MCF 10A (cell line): ENCODE measurements around the gene VAT1. TPM values are rescaled to one million over a fixed set of nuclear protein-coding genes. Genes with fewer than 3 reads are reported as not detected.

Experiments
- BruUV-seq: library from RNA; stranded (reverse); fragments of 400-500 nt; replicated peaks from 2 replicates; lab custom pipeline; 2021; lab: Mats Ljungman, UMichigan
- CTCF ChIA-PET: fragments of 300-600 bp; sonication (Branson Sonifier 250); formaldehyde crosslinking; extraction: SDS; loops from one replicate; lab custom pipeline; 2021; ENCODE audit warnings: antibody characterized with exemption, inconsistent platforms; lab: Yijun Ruan, JAX
- POLR2A ChIA-PET: fragments of 300-600, 350-650 bp; sonication (Branson Sonifier 250); formaldehyde crosslinking; extraction: SDS; loops from one replicate; lab custom pipeline; 2020; ENCODE audit warnings: antibody characterized with exemption, inconsistent platforms; lab: Yijun Ruan, JAX
- DNase-seq: peaks from one replicate; pipeline ENCODE4 v3.0.0-alpha.2; 2018; ENCODE audit not compliant: unreplicated experiment
- H3K27ac Mint-ChIP-seq: one replicate; pipeline ENCODE4 v1.8.0; 2022; ENCODE audit warnings: mild to moderate bottlenecking, low read depth, mixed read lengths; ENCODE audit not compliant: unreplicated experiment
- H3K27me3 Mint-ChIP-seq: one replicate; pipeline ENCODE4 v1.8.0; 2022; ENCODE audit warnings: mixed read lengths; ENCODE audit not compliant: insufficient read depth, unreplicated experiment
- H3K36me3 Mint-ChIP-seq: one replicate; pipeline ENCODE4 v1.8.0; 2022; ENCODE audit warnings: mild to moderate bottlenecking, moderate library complexity, mixed read lengths; ENCODE audit not compliant: insufficient read depth, unreplicated experiment
- H3K4me1 Mint-ChIP-seq: one replicate; pipeline ENCODE4 v1.8.0; 2022; ENCODE audit warnings: mixed read lengths; ENCODE audit not compliant: insufficient read depth, unreplicated experiment
- H3K4me3 Mint-ChIP-seq: one replicate; pipeline ENCODE4 v1.8.0; 2022; ENCODE audit warnings: mild to moderate bottlenecking, moderate library complexity, mixed read lengths; ENCODE audit not compliant: unreplicated experiment
- H3K9me3 Mint-ChIP-seq: one replicate; pipeline ENCODE4 v1.8.0; 2022; ENCODE audit warnings: mixed read lengths; ENCODE audit not compliant: unreplicated experiment
- intact Hi-C: fragments of 100-400 bp; cut with micrococcal nuclease; formaldehyde crosslinking; loops from 2 replicates; pipeline ENCODE4 v1.14.1; 2022
- total RNA-seq: library from RNA; stranded (reverse); gene quantifications from 2 replicates; pipeline ENCODE4 v1.2.3, GENCODE V29; 2022
- TF ChIP-seq, protein P1 (sequence below): fragments of 200-600 bp; IDR thresholded peaks from one replicate; pipeline ENCODE4 v1.8.0; 2022; ENCODE audit warnings: antibody characterized with exemption, mild to moderate bottlenecking; ENCODE audit not compliant: unreplicated experiment

The VAT1 gene
- total RNA-seq, 1 experiment from 2014 or later, result 61.0 TPM

DNA sequence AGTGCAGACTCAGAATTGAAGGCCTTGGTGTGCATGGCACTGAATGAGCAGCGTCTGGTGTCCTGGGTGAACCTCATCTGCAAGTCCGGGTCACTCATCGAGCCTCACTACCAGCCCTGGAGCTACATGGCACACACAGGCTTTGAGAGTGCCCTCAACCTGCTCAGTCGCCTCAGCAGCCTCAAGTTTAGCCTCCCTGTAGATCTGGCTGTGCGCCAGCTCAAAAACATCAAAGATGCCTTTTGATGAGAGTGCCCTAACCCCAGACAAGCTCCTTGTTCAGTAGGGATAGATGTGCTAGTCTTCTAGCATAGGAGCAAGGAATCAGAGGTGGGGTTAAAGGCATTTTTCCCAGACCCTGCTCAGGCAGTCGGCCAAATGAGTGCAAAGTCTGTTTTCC, 30.7 kb downstream of the VAT1 start:
- no peak overlapping the region for H3K4me3 Mint-ChIP-seq
- intact Hi-C loops, result no loop called here
- no peaks in the 10 kb centered on the region for H3K27me3 Mint-ChIP-seq
- H3K9me3 Mint-ChIP-seq, result no peaks in the 10 kb centered on the region
- DNase-seq, result no peak
- CTCF ChIA-PET, result interaction anchor here (0.7 to 1.3 kb wide), 2 partner anchors 63 to 149 kb away, joined by 3 read pairs; no protein-coding TSS in a partner anchor
- BruUV-seq, result TSS peak; percentile 2
- peaks cover 10% of the 10 kb centered on the region for H3K4me1 Mint-ChIP-seq
- TF ChIP-seq, protein P1, sequence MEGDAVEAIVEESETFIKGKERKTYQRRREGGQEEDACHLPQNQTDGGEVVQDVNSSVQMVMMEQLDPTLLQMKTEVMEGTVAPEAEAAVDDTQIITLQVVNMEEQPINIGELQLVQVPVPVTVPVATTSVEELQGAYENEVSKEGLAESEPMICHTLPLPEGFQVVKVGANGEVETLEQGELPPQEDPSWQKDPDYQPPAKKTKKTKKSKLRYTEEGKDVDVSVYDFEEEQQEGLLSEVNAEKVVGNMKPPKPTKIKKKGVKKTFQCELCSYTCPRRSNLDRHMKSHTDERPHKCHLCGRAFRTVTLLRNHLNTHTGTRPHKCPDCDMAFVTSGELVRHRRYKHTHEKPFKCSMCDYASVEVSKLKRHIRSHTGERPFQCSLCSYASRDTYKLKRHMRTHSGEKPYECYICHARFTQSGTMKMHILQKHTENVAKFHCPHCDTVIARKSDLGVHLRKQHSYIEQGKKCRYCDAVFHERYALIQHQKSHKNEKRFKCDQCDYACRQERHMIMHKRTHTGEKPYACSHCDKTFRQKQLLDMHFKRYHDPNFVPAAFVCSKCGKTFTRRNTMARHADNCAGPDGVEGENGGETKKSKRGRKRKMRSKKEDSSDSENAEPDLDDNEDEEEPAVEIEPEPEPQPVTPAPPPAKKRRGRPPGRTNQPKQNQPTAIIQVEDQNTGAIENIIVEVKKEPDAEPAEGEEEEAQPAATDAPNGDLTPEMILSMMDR, result no peak
- H3K27ac Mint-ChIP-seq, result no peak overlapping the region
- peaks cover 79% of the 10 kb centered on the region for H3K36me3 Mint-ChIP-seq
- POLR2A ChIA-PET, result interaction anchor here (1.0 kb wide), 2 partner anchors 10 to 11 kb away, joined by 3 read pairs; partner anchors contain the start of gene RUNDC1

DNA sequence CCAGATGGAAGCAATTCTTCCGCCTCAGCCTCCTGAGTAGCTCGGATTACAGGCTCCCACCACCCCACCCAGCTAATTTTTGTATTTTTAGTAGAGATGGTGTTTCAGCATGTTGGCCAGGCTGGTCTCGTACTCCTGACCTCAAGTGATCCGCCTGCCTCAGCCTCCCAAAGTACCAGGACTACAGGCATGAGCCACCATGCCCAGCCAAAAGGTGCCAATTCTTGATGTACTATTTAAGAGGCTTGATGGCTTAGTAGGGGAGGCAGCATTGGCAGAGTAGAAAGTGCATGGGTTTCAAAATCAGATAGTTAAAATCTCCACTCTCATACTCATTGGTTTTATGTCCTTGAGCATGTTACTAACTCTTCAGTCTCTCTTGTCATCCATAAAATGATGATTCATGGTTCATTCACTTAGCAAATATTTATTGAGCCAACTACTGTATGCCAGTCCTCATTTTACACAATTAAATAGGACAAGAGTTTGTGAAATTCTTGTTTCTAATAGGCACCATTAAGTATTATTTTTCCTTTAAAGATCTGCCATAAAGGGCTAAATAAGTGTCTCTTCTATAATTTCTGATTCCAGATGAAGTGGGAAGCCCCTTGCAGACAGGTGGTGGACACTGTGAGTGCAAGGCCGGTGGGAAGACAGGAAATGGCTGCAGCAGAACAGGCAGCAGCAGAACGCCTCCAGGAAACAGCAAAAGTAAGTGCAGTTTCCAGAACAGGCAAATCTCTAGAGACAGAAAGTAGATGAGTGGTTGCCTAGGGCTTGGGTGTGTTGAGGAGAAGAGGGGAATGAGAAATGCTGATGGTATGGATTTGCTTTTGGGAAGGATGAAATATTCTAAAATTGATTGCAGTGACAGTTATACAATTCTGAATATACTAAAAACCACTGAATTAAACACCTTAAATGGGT, 32.2 kb downstream of the VAT1 start:
- peaks cover 10% of the 10 kb centered on the region for H3K4me1 Mint-ChIP-seq
- intact Hi-C loops, result no loop called here
- CTCF ChIA-PET, result interaction anchor here (0.6 kb wide), 2 partner anchors 12 to 85 kb away, joined by 6 read pairs; no protein-coding TSS in a partner anchor
- H3K9me3 Mint-ChIP-seq, result no peaks in the 10 kb centered on the region
- H3K36me3 Mint-ChIP-seq, result peaks cover 94% of the 10 kb centered on the region
- TF ChIP-seq, protein P1, result no peak
- H3K27me3 Mint-ChIP-seq, result no peaks in the 10 kb centered on the region
- POLR2A ChIA-PET, result interaction anchor here (7.1 kb wide), 1 partner anchor 8 kb away, joined by 47 read pairs; the partner anchor contains the start of gene RPL27
- peak; percentile 35 for DNase-seq
- H3K4me3 Mint-ChIP-seq, result no peak overlapping the region
- H3K27ac Mint-ChIP-seq, result peak overlapping the region; percentile 27
- no TSS peak for BruUV-seq

DNA sequence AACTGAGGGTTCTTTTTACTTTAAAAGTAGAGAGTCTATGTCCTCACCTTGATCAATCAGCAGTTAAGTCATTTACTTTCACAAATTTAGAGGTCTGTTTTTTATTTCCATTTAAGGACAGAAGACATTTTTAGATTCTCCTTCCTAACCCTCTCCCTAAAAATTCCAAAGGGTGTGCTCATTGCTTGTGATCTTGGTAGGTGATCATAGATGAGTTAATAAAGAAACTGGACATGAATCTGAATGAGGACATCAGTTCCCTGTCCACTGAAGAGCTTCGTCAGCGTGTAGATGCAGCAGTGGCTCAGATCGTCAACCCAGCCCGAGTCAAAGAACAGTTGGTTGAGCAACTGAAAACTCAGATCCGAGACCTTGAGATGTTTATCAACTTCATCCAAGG, 33.0 kb downstream of the VAT1 start:
- DNase-seq, result no peak
- POLR2A ChIA-PET, result interaction anchor here (7.1 kb wide), 1 partner anchor 8 kb away, joined by 47 read pairs; the partner anchor contains the start of gene RPL27
- H3K9me3 Mint-ChIP-seq, result no peaks in the 10 kb centered on the region
- H3K27ac Mint-ChIP-seq, result no peak overlapping the region
- TF ChIP-seq, protein P1, result no peak
- no TSS peak for BruUV-seq
- intact Hi-C loops, result no loop called here
- H3K4me1 Mint-ChIP-seq, result peaks cover 10% of the 10 kb centered on the region
- no peak overlapping the region for H3K4me3 Mint-ChIP-seq
- H3K36me3 Mint-ChIP-seq, result peaks cover 96% of the 10 kb centered on the region
- no peaks in the 10 kb centered on the region for H3K27me3 Mint-ChIP-seq
- CTCF ChIA-PET, result interaction anchor here (1.2 kb wide), 1 partner anchor 10 kb away, joined by 3 read pairs; the partner anchor contains the start of gene PTGES3L

DNA sequence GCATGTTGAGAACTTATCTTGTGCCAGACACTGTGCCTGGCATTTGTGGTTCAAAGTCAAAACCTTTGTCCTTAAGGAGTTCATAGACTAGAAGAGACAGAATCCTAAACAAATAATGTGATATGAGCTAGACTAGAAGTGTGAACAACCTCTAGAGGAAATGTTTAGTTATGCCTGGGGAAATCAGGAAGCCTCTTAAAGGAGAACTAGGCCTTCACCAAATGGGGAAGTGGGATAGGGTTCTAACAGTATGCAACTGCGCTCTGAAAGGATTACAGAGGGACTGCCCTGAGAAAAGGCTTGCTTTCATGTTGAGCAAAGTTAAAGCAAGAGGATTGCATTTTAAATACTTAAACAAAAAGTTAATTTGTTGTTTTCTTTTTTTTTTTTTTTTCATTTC, 37.0 kb downstream of the VAT1 start:
- no peak overlapping the region for H3K27ac Mint-ChIP-seq
- no TSS peak for BruUV-seq
- DNase-seq, result no peak
- H3K9me3 Mint-ChIP-seq, result no peaks in the 10 kb centered on the region
- CTCF ChIA-PET, result interaction anchor here (0.6 to 1.6 kb wide), 2 partner anchors 13 to 214 kb away, joined by 3 to 4 read pairs; partner anchors contain the start of gene RPL27
- peaks cover 85% of the 10 kb centered on the region for H3K36me3 Mint-ChIP-seq
- POLR2A ChIA-PET, result interaction anchor here (0.6 to 7.1 kb wide), 3 partner anchors 12 to 413 kb away, joined by 3 to 47 read pairs (median 3); partner anchors contain the start of gene RPL27
- TF ChIP-seq, protein P1, result no peak
- no peak overlapping the region for H3K4me3 Mint-ChIP-seq
- no peaks in the 10 kb centered on the region for H3K27me3 Mint-ChIP-seq
- peaks cover 12% of the 10 kb centered on the region for H3K4me1 Mint-ChIP-seq
- intact Hi-C loops, result no loop called here
